Lower leg skin (tissue), 3 donors: ENCODE measurements around the gene OCIAD1.

Source experiments
- CTCF ChIP-seq, 3 donors: fragments of 450-650 bp; IDR thresholded peaks; one replicate each; pipeline ENCODE4 v1.5.1; 2016; ENCODE audit warnings: antibody characterized with exemption in 3 of 3, mild to moderate bottlenecking in 3 of 3, moderate library complexity in 2 of 3
- POLR2A ChIP-seq, 2 donors: fragments of 450-650 bp; IDR thresholded peaks; one replicate each; pipeline ENCODE4 v1.6.1; 2016 to 2017; ENCODE audit warnings: antibody characterized with exemption in 2 of 2, mild to moderate bottlenecking in 1 of 2, moderate library complexity in 1 of 2

- TF ChIP-seq CTCF (IDR thresholded peaks at IDR 0.05) (no peak), POLR2A (IDR thresholded peaks at IDR 0.05) (no peak)
Observed at GRCh38 chr4:48844843-48845242, 14.0 kb downstream of the OCIAD1 start.
